ENCODE measurements around the gene HYOU1. TPM values are rescaled to one million over a fixed set of nuclear protein-coding genes. Genes with fewer than 3 reads are reported as not detected.
"Not testable (repeated sequence)": the region's sequence is repeated elsewhere in the genome, so short reads cannot be mapped to it uniquely, and the experiment has no call there.

The HYOU1 gene, protein sequence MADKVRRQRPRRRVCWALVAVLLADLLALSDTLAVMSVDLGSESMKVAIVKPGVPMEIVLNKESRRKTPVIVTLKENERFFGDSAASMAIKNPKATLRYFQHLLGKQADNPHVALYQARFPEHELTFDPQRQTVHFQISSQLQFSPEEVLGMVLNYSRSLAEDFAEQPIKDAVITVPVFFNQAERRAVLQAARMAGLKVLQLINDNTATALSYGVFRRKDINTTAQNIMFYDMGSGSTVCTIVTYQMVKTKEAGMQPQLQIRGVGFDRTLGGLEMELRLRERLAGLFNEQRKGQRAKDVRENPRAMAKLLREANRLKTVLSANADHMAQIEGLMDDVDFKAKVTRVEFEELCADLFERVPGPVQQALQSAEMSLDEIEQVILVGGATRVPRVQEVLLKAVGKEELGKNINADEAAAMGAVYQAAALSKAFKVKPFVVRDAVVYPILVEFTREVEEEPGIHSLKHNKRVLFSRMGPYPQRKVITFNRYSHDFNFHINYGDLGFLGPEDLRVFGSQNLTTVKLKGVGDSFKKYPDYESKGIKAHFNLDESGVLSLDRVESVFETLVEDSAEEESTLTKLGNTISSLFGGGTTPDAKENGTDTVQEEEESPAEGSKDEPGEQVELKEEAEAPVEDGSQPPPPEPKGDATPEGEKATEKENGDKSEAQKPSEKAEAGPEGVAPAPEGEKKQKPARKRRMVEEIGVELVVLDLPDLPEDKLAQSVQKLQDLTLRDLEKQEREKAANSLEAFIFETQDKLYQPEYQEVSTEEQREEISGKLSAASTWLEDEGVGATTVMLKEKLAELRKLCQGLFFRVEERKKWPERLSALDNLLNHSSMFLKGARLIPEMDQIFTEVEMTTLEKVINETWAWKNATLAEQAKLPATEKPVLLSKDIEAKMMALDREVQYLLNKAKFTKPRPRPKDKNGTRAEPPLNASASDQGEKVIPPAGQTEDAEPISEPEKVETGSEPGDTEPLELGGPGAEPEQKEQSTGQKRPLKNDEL
- total RNA-seq, result 10 to 100 TPM; 36.1 to 57.5 (median 52.7) TPM

DNA sequence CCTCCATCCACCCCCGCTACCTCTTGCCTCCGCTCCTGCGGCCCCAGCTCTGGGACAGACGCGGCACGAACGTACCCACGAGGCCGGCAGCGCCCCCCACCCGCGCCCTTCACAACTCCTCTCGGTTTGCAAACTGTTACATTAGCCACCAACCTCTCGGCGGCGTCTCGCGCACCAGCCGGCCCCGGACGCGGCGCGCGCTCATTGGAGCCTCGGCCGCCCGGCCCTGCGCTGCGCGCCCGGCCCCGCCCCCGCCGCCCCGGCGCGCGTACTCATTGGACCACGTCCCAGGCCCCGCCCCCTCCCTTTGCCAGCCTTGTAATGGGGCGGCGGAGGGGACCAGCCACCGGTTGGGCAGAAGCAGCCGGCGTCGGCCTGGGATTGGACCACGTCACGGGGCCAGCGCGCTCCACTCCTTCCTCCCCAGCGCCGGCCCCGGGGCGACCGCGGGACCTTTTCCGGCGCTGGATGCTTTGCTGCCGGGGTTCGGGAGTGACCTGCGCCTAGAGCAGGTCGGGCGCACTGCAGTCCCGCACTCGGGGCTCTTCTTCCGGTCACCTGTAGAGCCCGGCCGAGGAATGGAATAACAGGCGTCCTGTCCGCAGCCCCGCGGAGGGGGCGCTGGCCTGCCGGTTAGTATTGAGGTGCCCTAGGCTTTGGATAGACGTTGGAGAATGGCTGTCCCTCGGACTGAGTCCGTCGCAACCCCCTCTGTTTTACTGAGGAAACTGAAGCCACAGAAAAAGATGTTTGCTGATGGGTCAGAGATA, at the start of gene HYOU1:
HYOU1 (minus strand) TSS at position 206 of the 770 bp plus-strand sequence. CDS start 1,045 bp downstream, outside the sequence.
- DNase-seq (ENCODE audit: extremely low spot score), result peak; percentile 100
- peaks cover 13 to 30% (median 25%) of the 10 kb centered on the region in 4 donors for H3K4me1 ChIP-seq
- peak within 1 kb of the TSS; percentile 88 to 94 (median 93) for H3K27ac ChIP-seq (replicated peaks in 1 of 4)
- H3K36me3 ChIP-seq, result peaks cover 21 to 34% (median 32%) of the 10 kb centered on the region in 4 donors
- no peaks in the 10 kb centered on the region for H3K9me3 ChIP-seq
- H3K27me3 ChIP-seq, result no peaks in the 10 kb centered on the region
- peak within 1 kb of the TSS; percentile 72 to 99 (median 98) for H3K4me3 ChIP-seq
- intact Hi-C loops (cut with DNase I), result no loop called here
- 0% methylated on average over 15 of the region's 79 CpGs for WGBS
- TF ChIP-seq, protein P1, sequence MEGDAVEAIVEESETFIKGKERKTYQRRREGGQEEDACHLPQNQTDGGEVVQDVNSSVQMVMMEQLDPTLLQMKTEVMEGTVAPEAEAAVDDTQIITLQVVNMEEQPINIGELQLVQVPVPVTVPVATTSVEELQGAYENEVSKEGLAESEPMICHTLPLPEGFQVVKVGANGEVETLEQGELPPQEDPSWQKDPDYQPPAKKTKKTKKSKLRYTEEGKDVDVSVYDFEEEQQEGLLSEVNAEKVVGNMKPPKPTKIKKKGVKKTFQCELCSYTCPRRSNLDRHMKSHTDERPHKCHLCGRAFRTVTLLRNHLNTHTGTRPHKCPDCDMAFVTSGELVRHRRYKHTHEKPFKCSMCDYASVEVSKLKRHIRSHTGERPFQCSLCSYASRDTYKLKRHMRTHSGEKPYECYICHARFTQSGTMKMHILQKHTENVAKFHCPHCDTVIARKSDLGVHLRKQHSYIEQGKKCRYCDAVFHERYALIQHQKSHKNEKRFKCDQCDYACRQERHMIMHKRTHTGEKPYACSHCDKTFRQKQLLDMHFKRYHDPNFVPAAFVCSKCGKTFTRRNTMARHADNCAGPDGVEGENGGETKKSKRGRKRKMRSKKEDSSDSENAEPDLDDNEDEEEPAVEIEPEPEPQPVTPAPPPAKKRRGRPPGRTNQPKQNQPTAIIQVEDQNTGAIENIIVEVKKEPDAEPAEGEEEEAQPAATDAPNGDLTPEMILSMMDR (IDR thresholded peaks at IDR 0.05), result peak in 2 of 3 experiments; percentile 17 to 23
- TF ChIP-seq EP300 (IDR thresholded peaks at IDR 0.05) (no peak), POLR2AphosphoS5 (IDR thresholded peaks at IDR 0.05) (peak; percentile 80 to 93), POLR2A (IDR thresholded peaks at IDR 0.05; ENCODE audit: low read depth) (peak; percentile 67)

DNA sequence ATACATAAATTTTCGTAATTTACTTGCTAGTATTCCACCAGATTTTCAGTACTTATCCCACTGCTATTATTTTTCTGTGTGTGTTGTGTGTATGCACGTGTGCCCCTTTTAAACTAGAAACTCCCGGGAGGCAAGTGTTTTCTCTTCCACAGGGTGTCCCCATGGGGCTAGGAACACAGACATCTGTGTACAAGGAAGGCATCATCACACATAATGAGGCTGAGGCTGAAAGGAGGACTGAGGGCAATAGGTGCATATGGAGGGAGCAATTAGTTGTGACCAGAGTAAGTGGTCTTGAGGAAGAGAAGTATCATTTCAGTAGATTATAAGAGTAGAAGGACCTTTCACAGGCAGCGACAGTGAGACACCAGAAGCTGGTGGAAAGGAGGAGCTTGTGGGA, 46.8 kb upstream of the HYOU1 start:
- WGBS, result 58% methylated on average over 4 of the region's 4 CpGs
- H3K36me3 ChIP-seq, result peaks cover 0 to 2% (median 1%) of the 10 kb centered on the region in 4 donors
- intact Hi-C loops (cut with DNase I), result no loop called here
- H3K27ac ChIP-seq (replicated peaks in 1 of 4), result peak overlapping the region; percentile 84 to 93 (median 88)
- peaks cover 46 to 59% (median 51%) of the 10 kb centered on the region in 4 donors for H3K4me1 ChIP-seq
- H3K27me3 ChIP-seq, result no peaks in the 10 kb centered on the region
- no peak overlapping the region for H3K4me3 ChIP-seq
- TF ChIP-seq POLR2AphosphoS5 (IDR thresholded peaks at IDR 0.05) (no peak), EP300 (IDR thresholded peaks at IDR 0.05) (no peak), POLR2A (IDR thresholded peaks at IDR 0.05; ENCODE audit: low read depth) (no peak)
- TF ChIP-seq, protein P1 (IDR thresholded peaks at IDR 0.05), result no peak
- no peak for DNase-seq (ENCODE audit: extremely low spot score)
- no peaks in the 10 kb centered on the region for H3K9me3 ChIP-seq

DNA sequence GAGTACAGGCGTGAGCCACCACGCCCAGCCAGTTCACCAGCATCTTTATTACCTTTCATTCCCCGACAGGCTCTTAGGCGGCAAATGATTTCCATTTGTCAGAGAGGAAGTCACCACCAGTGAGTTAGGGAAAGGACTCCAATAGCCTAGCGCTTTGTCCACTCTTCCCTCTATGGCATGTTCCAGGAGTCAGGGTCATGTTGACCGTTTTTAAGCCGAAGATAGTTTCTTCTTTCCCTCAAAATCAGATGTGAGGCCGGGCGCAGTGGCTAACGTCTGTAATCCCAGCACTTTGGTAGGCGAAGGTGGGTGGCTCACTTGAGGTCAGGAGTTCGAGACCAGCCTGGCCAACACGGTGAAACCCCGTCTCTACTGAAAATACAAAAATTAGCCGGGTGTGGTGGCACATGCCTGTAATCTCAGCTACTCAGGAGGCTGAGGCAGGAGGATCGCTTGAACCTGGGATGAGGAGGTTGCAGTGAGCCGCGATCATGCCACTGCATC, 46.2 kb upstream of the HYOU1 start:
- Histone ChIP-seq H3K4me3 (peak overlapping the region; percentile 77 to 80 (median 78)), H3K4me1 (peaks cover 40 to 53% (median 46%) of the 10 kb centered on the region in 4 donors), H3K27ac (replicated peaks in 1 of 4) (peak overlapping the region; percentile 84 to 93 (median 88))
- DNase-seq (ENCODE audit: extremely low spot score); H3K27me3 ChIP-seq; intact Hi-C loops (cut with DNase I); H3K36me3 ChIP-seq; H3K9me3 ChIP-seq: not testable (repeated sequence)
- WGBS, result 84% methylated on average over 18 of the region's 18 CpGs

DNA sequence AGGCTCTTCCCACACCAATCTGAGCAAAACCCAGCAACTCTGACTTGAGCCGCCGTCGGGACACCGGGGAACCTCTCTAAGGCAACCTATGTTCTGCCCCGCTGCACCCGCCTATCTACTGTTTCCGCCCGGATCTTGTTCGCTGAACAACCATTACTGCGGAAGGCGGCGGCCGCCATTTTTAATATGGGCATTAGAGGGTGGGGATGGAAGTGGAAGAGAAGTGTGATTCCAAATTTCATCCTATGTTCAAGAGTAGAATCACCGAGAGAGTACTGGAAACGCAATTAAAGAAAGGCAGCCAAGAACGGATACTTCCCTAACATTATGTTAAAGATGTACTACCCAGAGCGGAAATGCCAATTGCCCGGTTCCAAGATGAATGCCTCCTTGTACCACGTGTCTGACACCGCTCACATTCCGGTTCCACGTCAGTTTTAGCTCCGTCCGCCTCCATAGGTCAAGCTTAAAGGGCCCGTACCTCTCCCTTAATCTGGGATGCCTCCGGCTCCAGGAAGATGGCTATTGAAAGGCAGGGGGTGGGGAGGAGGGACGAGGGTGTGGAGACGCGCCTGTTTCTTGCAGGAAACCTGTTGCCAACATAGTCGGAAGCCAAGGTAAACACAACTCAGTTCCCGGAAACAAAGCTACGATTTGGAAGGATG, 44.9 kb upstream of the HYOU1 start, which contains the start of gene DPAGT1:
DPAGT1 (minus strand) TSS at position 95 of the 665 bp plus-strand sequence. CDS start 198 bp downstream, outside the sequence.
- H3K9me3 ChIP-seq, result no peaks in the 10 kb centered on the region
- peak within 1 kb of the TSS; percentile 77 to 80 (median 78) for H3K4me3 ChIP-seq
- peaks cover 38 to 45% (median 40%) of the 10 kb centered on the region in 4 donors for H3K4me1 ChIP-seq
- TF ChIP-seq POLR2AphosphoS5 (IDR thresholded peaks at IDR 0.05) (peak; percentile 72 to 80), POLR2A (IDR thresholded peaks at IDR 0.05; ENCODE audit: low read depth) (no peak)
- TF ChIP-seq, protein P1 (IDR thresholded peaks at IDR 0.05), result peak in 1 of 3 experiments; percentile 2
- no peaks in the 10 kb centered on the region for H3K27me3 ChIP-seq
- WGBS, result under 1% methylated on average over 32 of the region's 32 CpGs
- intact Hi-C loops (cut with DNase I), result no loop called here
- H3K27ac ChIP-seq (replicated peaks in 1 of 4), result peak within 1 kb of the TSS; percentile 84 to 93 (median 88)
- peak; percentile 97 for DNase-seq (ENCODE audit: extremely low spot score)
- peaks cover 8 to 21% (median 16%) of the 10 kb centered on the region in 4 donors for H3K36me3 ChIP-seq

All from esophagus muscularis mucosa (tissue), 4 donors.